Neuron (in vitro differentiated cells): ENCODE measurements around the gene MAPK11.

ENCODE experiments used
- H2AFZ ChIP-seq: one replicate; pipeline ENCODE4 v1.6.1; 2013; ENCODE audit warnings: low read depth, mild to moderate bottlenecking, inconsistent platforms, low read length, moderate library complexity
- H3K27me3 ChIP-seq: one replicate; pipeline ENCODE4 v1.6.1; 2013; ENCODE audit warnings: low read length; ENCODE audit not compliant: insufficient read depth
- H3K36me3 ChIP-seq: one replicate; pipeline ENCODE4 v1.6.1; 2013; ENCODE audit warnings: low read length; ENCODE audit not compliant: insufficient read depth
- H3K4me1 ChIP-seq: one replicate; pipeline ENCODE4 v1.6.1; 2013; ENCODE audit warnings: low read length; ENCODE audit not compliant: insufficient read depth
- H3K4me3 ChIP-seq: 2 replicates; pipeline ENCODE4 v1.5.1; 2013; ENCODE audit warnings: mild to moderate bottlenecking, low read length, moderate library complexity
- H3K9me3 ChIP-seq: one replicate; pipeline ENCODE4 v1.6.1; 2013; ENCODE audit warnings: low read length

Gene MAPK11

DNA sequence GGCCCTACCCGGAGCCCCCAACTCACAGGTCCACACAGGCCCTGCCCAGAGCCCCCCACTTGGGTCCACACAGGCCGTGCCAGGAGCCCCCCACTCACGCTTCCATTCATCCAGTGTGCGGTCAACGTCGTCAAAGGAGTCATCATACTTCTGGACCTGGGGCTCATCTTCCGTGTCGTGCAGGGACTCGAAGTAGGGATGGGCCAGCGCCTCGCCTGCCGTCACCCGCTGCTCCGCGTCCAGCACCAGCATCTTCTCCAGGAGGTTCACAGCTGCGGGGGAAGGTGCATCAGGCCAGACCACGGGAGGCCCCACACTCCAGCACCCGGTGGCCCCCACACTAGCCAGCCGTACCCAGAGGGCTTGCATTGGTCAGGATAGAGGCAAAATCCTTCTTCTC lies 15.1 kb downstream of the MAPK11 start:
- H3K4me3 ChIP-seq = no peak overlapping the region
- H3K36me3 ChIP-seq = peaks cover 34% of the 10 kb centered on the region
- H3K9me3 ChIP-seq = no peaks in the 10 kb centered on the region
- peaks cover 14% of the 10 kb centered on the region for H3K4me1 ChIP-seq
- H2AFZ ChIP-seq = no peak overlapping the region
- H3K27me3 ChIP-seq = no peaks in the 10 kb centered on the region

- Histone ChIP-seq H3K36me3 (peaks cover 34% of the 10 kb centered on the region), H3K4me3 (no peak overlapping the region), H2AFZ (no peak overlapping the region), H3K27me3 (no peaks in the 10 kb centered on the region), H3K4me1 (peaks cover 17% of the 10 kb centered on the region), H3K9me3 (no peaks in the 10 kb centered on the region)
Measured at GRCh38 chr22:50253941-50254340, 16.2 kb downstream of the MAPK11 start.

DNA sequence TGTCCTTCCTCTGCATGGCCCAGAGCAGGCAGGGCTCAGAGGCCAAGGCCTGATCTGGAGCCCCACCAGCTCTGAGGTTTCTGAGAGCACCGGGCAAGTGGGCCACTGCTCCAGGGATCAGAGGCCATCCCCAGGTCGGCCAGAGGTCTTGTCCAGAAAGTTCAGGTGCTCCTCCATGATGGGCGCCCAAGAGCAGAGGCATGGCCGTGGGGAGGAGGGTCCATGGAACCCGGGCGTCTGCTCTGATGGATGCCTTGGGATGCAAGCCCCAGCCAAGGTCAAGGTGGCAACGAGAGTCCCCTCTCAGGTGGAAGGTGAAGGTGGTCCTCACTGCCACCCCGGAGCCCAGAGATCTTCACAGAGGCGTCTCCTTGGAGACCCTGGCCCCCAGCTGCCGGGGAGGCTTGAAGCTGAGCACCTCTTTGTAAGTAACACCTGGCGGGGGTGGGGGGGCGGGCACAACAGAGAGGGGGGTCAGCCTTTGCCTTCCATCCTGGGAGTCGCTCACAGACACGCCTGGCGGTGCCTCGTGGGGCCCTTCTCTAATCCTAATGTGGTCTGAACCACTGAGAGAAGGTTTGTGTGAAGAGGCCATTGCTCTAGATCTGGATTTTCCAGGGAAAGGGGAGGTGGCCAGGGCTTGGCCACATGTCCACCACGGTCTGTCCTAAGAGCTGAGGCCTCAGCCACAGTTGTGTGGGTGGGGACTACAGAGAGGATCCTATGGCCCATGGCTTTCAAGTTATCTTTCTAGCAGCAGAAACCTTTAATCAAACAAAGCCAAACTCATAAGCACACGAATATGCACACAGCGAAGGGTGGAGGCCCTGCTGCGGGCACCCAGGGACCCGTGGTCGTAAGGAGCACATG lies 16.9 kb downstream of the MAPK11 start:
- Histone ChIP-seq H3K36me3 (peaks cover 34% of the 10 kb centered on the region), H3K4me1 (peaks cover 17% of the 10 kb centered on the region), H3K9me3 (no peaks in the 10 kb centered on the region), H2AFZ (no peak overlapping the region), H3K4me3 (no peak overlapping the region), H3K27me3 (no peaks in the 10 kb centered on the region)

- Histone ChIP-seq H3K4me3 (no peak overlapping the region), H3K36me3 (peaks cover 36% of the 10 kb centered on the region), H3K9me3 (no peaks in the 10 kb centered on the region), H2AFZ (no peak overlapping the region), H3K4me1 (peaks cover 22% of the 10 kb centered on the region), H3K27me3 (no peaks in the 10 kb centered on the region)
Measured at GRCh38 chr22:50252082-50253045, 17.8 kb downstream of the MAPK11 start.

DNA sequence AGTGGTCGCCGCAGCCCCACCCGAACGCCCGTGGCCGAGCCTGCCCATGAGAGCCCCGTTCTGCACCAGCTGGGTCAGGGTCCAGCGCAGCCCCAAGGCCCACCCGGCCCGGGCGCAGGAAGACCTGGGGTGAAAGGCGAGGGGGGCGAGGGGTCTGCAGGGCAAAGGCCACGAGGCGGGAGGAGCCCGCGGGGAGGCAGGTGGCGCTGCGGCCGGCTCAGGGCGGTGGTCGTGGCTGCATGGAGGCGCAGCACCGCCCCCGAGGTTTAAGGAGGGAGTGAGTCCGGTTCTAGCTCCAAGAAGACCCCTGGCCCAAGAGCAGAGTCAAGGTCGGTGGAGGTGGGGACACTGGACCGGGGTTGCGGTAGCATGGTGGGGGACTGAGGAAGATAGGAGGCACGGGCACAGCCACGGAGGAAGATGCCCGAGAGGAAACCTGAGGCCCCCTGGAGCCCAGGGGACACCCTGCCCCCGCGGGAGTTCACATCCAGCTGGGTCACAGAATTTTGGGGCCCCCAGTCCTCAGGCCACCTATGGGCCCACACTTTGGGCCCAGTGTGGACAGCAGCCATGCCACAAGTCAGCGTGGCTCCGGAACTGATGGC lies 18.6 kb downstream of the MAPK11 start:
- Histone ChIP-seq H3K36me3 (peaks cover 35% of the 10 kb centered on the region), H2AFZ (peak overlapping the region; percentile 44), H3K4me1 (peaks cover 22% of the 10 kb centered on the region)

DNA sequence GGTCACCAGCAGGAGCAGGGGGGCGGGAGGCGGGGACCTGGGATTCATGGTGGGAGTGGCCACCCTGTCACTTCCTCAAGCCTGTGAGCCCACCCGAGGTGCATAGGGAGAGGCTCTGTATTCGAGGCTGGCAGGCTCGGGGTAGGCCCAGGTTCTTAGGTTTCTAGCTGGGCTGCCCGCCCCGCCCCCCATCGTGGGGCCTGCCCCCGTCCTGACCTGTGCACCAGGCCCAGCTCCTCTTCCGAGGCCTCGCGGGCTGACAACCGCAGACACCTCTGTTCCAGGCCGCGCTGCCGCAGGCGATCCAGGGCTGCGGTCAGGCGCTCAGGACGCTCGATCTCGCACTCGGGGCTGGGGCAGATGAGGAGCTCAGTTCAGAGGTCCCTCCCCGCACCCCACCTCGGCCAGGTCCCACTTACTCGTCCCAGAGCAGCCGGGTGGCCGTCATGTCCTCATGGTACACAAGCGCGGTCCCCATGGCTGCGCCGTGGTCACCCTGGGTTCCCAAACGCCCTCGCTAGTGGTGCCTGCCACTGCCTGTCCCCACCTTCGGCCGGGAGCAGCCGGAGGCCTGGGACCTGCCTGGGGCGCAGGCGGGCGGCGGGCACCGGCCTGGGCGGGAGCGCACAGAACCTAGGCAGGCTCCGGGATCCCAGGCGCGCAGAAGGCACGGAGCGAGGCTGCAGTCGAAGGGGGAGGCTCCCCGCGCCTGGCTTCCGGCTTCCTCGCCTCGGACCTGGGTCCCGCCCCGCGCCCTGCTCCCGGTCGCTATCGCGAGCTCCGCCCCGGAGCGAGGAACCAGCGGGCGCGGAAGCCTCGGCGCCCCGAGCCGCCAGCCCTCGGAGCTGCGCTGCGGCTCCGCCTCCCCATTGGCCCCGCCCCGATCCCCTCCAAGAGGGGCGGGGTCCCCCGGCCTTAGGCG lies 19.4 kb downstream of the MAPK11 start, which contains the start of gene HDAC10:
HDAC10 (minus strand) TSS at position 711 of the 922 bp plus-strand sequence; CDS start at position 478, 233 bp downstream.
- peak within 1 kb of the TSS; percentile 44 for H2AFZ ChIP-seq
- H3K36me3 ChIP-seq = peaks cover 37% of the 10 kb centered on the region
- no peaks in the 10 kb centered on the region for H3K27me3 ChIP-seq
- H3K4me3 ChIP-seq = peak within 1 kb of the TSS; percentile 71
- H3K4me1 ChIP-seq = peaks cover 26% of the 10 kb centered on the region
- no peaks in the 10 kb centered on the region for H3K9me3 ChIP-seq

More for the DNA sequence above, 18.6 kb downstream of the MAPK11 start:
- H3K9me3 ChIP-seq = no peaks in the 10 kb centered on the region
- H3K4me3 ChIP-seq = peak overlapping the region; percentile 71
- no peaks in the 10 kb centered on the region for H3K27me3 ChIP-seq

- Histone ChIP-seq H3K27me3 (no peaks in the 10 kb centered on the region), H3K4me3 (peak overlapping the region; percentile 71), H2AFZ (no peak overlapping the region), H3K36me3 (peaks cover 37% of the 10 kb centered on the region), H3K9me3 (no peaks in the 10 kb centered on the region), H3K4me1 (peaks cover 31% of the 10 kb centered on the region)
Measured at GRCh38 chr22:50250249-50250554, 20.0 kb downstream of the MAPK11 start.

DNA sequence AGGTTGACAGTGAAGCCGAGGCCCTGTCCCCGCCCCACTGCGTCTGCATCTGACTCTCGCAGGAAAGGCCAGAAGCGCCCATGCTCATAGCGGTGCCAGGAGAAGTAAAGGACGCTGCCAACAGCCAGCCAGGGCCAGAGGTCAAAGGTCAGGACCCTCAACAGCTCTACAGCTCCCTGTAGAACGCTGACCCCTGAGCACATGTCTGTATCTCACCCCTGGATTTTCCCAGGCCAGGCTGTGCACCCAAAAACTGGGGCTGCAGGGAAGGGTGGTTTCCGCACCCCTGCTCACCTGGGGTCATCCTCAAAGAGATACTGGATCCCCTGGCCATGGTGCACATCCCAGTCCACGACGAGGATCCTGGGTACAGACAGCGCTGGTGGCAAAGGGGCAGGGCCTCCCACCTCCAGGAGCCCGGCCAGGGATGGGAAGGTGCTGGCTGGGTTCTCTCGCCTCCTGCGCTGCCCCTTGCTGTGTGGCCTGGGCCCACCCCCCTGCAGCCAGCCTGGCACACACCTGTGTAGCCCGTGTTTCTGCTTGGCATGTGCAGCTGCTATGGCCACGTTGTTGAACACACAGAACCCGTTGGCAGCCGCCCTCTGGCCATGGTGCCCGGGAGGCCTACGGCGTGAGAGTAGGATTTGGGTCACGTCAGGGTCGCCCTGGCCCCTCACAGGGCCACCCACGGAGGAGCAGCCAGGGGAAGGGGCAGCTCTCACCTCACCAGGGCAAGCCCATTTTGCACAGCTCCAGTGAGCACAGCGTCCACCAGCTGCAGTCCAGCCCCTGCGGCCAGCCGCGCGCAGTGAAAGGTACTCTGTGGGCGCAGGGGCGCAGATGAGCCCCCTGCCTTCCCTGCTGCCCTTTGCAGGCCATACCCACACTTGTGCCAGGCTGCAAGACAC lies 20.6 kb downstream of the MAPK11 start:
- no peak overlapping the region for H3K4me3 ChIP-seq
- H2AFZ ChIP-seq = no peak overlapping the region
- H3K27me3 ChIP-seq = no peaks in the 10 kb centered on the region
- H3K9me3 ChIP-seq = no peaks in the 10 kb centered on the region
- peaks cover 34% of the 10 kb centered on the region for H3K36me3 ChIP-seq
- H3K4me1 ChIP-seq = peaks cover 31% of the 10 kb centered on the region

GRCh38 chr22:50248196-50249081 lies 21.7 kb downstream of the MAPK11 start:
- no peak overlapping the region for H3K4me3 ChIP-seq

DNA sequence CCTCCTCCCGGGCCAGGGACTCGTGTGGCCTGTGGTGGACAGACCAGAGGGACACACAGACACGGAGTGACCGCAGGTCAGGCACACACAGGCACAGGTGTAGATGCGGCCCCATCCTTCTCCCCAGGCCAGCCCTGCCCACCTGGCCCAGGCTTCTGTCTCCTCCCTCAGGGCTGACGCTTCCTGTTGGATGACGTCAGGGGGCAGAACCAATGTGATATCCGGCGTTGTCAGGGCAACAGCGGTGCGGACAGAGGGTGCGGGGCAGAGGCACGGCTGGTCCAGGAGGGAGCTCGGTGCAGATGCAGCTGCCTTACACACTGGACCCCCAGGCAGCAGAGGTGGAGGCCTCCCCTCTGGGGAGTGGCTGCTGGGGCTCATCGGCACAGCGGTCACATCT lies 22.4 kb downstream of the MAPK11 start:
- Histone ChIP-seq H3K9me3 (no peaks in the 10 kb centered on the region), H3K27me3 (no peaks in the 10 kb centered on the region), H3K4me3 (no peak overlapping the region), H3K4me1 (peaks cover 47% of the 10 kb centered on the region), H3K36me3 (peaks cover 22% of the 10 kb centered on the region), H2AFZ (no peak overlapping the region)

More at GRCh38 chr22:50248196-50249081, 21.7 kb downstream of the MAPK11 start:
- Histone ChIP-seq H3K4me1 (peaks cover 42% of the 10 kb centered on the region), H3K9me3 (no peaks in the 10 kb centered on the region), H3K36me3 (peaks cover 28% of the 10 kb centered on the region), H3K27me3 (no peaks in the 10 kb centered on the region), H2AFZ (no peak overlapping the region)
